HG03060 (cell line): ENCODE measurements around the gene PPBP.
"Not testable (repeated sequence)": the region's sequence is repeated elsewhere in the genome, so short reads cannot be mapped to it uniquely, and the experiment has no call there.

ENCODE experiments used
- ATAC-seq: cut with Tn5 transposase; IDR thresholded peaks from one replicate; pipeline ENCODE4 v1.9.1; 2021; ENCODE audit warnings: low read depth, moderate number of reproducible peaks; ENCODE audit not compliant: unreplicated experiment

Gene PPBP

GRCh38 chr4:73998040-73999011 lies 10.3 kb upstream of the PPBP start, which contains the start of gene CXCL5:
TSS of gene CXCL5 (minus strand) at chr4:73998677. CDS start at chr4:73998581, 96 bp downstream.
- no peak for ATAC-seq

DNA sequence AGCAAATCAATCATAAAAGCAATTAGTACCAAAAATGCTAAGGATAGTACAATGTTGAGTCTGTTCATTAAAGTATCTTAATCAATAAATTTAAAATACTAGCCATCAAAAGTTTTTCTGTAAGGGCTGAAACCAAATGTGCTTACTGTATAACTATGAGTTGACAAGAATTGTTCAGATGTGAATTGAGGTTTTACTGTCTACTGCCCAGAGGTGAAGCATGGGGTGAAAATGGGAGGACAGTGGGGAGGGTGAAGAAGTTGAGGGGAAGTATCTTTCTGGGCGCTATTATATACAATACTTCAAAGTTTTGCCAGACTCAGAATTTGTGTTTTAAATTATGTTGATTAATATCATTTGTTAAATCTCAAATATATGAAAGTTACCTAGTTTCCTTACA lies 4.1 kb upstream of the PPBP start:
- no peak for ATAC-seq

DNA sequence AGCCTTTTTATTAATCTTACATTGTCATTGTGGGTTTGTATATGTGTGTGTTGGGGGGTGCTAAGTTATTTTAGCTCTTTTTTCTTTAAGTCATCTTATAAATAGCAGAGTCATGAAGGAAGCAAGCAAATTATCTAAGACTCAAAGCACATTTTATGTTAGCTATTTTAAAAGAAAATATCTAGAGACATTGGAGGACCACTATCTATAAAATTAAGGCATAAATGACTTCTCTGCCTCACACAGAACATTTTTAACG lies 3.7 kb upstream of the PPBP start:
- ATAC-seq, result no peak

GRCh38 chr4:73990988-73991741 lies 3.2 kb upstream of the PPBP start:
- ATAC-seq, result no peak

- ATAC-seq, result no peak
These were observed 1.9 kb upstream of the PPBP start for GRCh38 chr4:73989928-73990327.

- no peak for ATAC-seq
These were observed 1.0 kb upstream of the PPBP start for GRCh38 chr4:73989031-73989430.

- no peak for ATAC-seq
These were observed 2.5 kb downstream of the PPBP start for GRCh38 chr4:73985528-73985852.

GRCh38 chr4:73984736-73985527 lies 3.1 kb downstream of the PPBP start:
- ATAC-seq, result no peak

DNA sequence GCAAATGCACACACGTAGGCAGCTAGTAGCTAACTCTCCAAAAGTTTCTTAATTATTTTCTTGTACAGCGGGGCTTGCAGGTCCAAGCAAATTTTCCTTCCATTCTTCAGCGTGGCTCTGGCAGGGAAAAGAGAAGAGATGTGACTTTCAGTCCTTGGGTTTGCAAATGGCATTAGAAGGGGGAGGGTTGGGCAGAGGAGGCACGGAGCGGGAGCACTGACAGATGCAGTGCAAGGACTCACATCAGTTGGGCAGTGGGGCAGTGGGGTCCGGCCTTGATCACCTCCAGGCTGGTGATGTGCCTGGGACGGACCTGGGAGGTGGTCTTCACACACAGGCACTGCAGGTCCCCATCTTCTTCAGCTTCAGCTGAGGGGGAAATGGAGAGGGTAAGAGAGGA lies 6.8 kb downstream of the PPBP start:
- not testable (repeated sequence) for ATAC-seq

DNA sequence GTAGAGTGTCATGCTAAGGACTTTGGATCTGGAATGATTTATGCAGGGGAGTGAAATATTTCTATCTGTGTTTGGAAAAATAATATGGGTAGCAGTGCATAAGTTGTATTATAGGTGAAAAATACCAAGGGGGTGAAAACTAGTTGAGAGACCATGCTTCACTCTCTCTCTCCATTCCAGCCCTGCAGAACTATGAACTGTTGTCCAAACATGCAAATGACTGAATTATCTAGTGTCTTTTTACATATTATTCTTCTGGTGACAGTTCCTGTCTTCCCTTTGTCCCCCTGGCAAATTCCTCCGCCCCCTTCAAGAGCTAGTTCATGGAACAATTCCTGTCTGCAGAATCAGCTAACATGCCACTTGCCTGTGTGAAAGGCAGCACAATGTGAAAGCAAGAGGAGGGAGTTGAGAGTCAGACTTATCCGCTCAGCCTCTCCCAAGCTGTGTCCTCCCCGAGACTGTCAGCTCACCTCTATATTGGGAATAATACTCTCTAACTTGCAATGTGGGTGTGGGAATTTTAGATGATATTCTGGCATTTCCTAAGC lies 8.5 kb downstream of the PPBP start:
- ATAC-seq, result no peak

DNA sequence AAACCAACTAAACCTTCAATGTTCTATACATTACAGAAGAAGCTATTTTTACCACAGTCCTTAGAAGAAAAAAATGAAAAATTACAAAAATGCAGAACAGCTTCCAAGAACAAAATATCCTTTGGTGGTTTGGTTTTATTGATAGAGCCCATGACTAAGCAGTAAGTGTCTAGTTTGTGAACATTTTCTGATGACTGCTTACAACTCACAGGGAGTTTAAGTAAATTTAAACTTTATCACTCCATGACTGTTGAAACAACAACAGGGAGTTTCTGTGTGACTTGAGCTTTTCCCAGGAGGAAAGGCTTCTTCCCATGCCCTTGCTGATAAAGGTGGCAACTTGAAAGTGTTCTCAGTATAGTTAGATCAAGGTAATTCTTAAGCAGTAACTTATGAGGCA lies 9.1 kb downstream of the PPBP start:
- no peak for ATAC-seq

GRCh38 chr4:73976716-73977115 lies 11.3 kb downstream of the PPBP start:
- ATAC-seq, result no peak

DNA sequence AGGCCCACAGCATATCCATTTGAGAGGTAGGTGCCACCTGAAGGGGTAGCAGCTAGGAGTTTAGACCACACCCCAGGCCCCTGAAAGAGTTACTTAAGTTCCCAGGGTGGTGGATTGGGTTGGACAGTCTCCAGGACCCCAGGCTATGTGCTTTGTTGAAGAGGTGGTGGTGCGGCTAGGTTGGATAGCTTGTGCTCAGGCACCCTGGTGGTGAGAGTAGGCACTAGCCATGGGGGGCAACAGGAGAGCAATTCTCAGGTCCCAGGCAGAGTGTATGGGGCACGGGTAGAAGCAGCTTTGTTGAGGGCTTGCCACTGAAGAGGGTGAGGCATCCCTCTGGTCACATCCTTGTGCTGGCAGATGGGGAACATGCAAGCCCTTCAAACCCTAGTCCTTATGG lies 11.8 kb downstream of the PPBP start:
- no peak for ATAC-seq

DNA sequence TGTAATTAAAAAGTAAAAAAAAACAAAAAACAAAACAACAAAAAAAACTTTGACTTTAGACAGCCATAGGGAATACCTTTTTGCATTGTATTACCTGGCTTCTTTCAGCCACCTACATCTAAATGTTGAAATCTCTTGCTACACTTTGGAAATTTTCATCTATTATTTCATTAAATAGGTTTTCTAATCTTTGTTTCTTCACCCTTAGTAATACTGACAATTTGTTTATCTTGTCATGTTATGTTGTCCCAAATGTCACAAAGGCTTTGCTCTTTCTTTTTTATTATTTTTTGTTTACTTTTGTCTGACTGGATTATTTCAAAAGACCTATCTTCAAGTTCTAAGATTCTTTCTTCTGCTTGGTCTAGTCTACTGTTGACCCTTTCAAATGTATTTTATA lies 13.6 kb downstream of the PPBP start:
- no peak for ATAC-seq

- ATAC-seq, result no peak
These were observed 17.0 kb downstream of the PPBP start for GRCh38 chr4:73970945-73971344.

DNA sequence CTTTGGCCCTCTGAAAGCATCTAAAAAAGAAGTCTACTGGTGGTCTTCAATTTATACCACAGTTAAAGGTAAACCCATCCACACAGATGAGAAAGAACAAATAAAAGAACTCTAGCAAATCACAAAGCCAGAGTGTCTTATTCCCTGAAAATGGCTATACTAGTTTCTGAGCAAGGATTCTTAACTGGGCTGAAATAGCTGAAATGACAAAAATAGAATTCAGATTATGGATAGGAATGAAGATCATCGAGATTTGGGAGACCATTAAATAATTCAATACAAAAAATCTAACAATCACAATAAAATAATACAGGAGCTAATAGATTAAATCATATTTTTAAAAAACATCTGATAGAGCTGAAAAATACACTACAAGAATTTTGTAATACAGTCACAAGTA lies 18.0 kb downstream of the PPBP start:
- ATAC-seq, result no peak

DNA sequence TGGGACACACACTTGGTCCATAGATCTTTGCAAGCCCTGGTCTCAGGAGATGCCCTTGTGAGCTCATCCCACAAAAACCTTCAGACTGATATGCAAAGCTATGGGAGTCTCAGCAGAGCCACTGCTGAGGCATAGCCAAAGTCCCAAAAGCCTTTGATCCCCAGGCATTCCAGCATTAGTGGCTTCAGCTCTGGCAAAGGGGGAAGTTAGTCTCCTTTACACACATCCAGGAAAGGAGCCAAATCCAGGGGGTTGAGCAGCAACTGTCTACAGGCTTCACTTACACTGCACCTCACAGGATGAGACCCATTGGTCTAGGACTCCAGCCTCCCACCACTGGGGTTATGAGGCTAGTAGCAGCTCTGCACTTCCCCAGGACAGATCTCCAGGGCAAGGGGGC lies 20.1 kb downstream of the PPBP start:
- ATAC-seq, result no peak

GRCh38 chr4:73964862-73965611 lies 23.0 kb downstream of the PPBP start:
- ATAC-seq, result no peak

DNA sequence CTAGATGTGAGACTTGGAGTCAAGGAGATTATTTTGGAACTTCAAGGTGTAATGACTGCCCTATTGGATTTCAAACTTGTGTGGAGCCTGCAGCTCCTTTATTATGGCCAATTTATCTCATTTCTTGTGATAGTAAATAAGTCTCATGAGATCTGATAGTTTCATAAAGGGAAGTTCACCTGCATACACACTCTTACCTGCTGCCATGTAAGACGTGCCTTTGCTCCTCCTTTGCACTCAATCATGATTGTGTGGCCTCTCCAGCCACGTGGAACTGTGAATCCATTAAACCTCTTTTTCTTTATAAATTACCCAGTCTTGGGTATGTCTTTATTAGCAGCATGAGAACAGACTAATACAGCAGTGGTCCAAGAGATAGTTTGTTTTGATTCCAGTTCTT lies 25.3 kb downstream of the PPBP start:
- ATAC-seq, result no peak

- ATAC-seq, result not testable (repeated sequence)
These were observed 28.9 kb downstream of the PPBP start for GRCh38 chr4:73959041-73959440.
